ENCODE data around the gene TLL2.

- no peak for TF ChIP-seq CTCF (IDR thresholded peaks at IDR 0.05)
- TF ChIP-seq POLR2A (IDR thresholded peaks at IDR 0.05): no peak
Observed at GRCh38 chr10:96344178-96344577, 169.5 kb downstream of the TLL2 start.
